GM12878 (cell line): Measurements from ENCODE around the gene RRP36. TPM values are rescaled to one million over a fixed set of nuclear protein-coding genes. Genes with fewer than 3 reads are reported as not detected.

Source experiments
- ATAC-seq: fragments of 200-7000 bp; cut with Tn5 transposase; 3 replicates; pipeline ENCODE4 v1.9.1; 2020; ENCODE audit warnings: mild to moderate bottlenecking, moderate library complexity
- BruUV-seq: library from RNA; stranded (reverse); fragments of 400-500 nt; replicated peaks from 2 replicates; lab custom pipeline; 2021; lab: Mats Ljungman, UMichigan
- CTCF ChIA-PET: fragments of 300-600 bp; sonication (Branson Sonifier 250); formaldehyde crosslinking; extraction: SDS; loops from one replicate; lab custom pipeline; 2021; ENCODE audit warnings: inconsistent platforms; lab: Yijun Ruan, JAX
- POLR2A ChIA-PET: fragments of 350-600 bp; formaldehyde crosslinking; extraction: SDS; loops from one replicate; lab custom pipeline; 2021; ENCODE audit warnings: inconsistent platforms; lab: Charles Lee
- RAD21 ChIA-PET: fragments of 300-600 bp; sonication (Branson Sonifier 250); formaldehyde crosslinking; loops from one replicate; lab custom pipeline; 2023; ENCODE audit warnings: antibody characterized with exemption; ENCODE audit not compliant: unreplicated experiment; lab: Charles Lee
- SMC1A ChIA-PET: fragments of 300-600 bp; sonication (Branson Sonifier 250); formaldehyde crosslinking; loops from one replicate; lab custom pipeline; 2023; ENCODE audit not compliant: unreplicated experiment, uncharacterized antibody; lab: Charles Lee
- DNase-seq: peaks from one replicate; pipeline ENCODE4 v3.0.0-alpha.2; 2011; ENCODE audit warnings: low read depth, low spot score
- FAIRE-seq: peaks from 3 replicates; lab custom pipeline; 2011; peaks lifted over from hg19 to GRCh38; lab: Jason Lieb, UNC
- H2AFZ ChIP-seq: 2 replicates; pipeline ENCODE4 v1.6.0; 2011; ENCODE audit warnings: low read depth, low read length, control low read depth; ENCODE audit not compliant: control insufficient read depth
- H3K27ac ChIP-seq: 2 replicates; pipeline ENCODE4 v1.5.1; 2011; ENCODE audit warnings: control low read depth; ENCODE audit not compliant: control insufficient read depth, insufficient read depth
- H3K27me3 ChIP-seq, 2 experiments: replicated peaks in 1 of 2; 2 replicates each; pipeline versions ENCODE4 v1.6.0 to v1.6.1; 2011; ENCODE audit warnings: low read length in 1 of 2; ENCODE audit not compliant: control insufficient read depth in 2 of 2, insufficient read depth in 2 of 2
- H3K36me3 ChIP-seq, 2 experiments: 2 replicates each; pipeline ENCODE4 v1.5.1; 2011; ENCODE audit warnings: low read length in 1 of 2; ENCODE audit not compliant: control insufficient read depth in 2 of 2, insufficient read depth in 2 of 2
- H3K4me1 ChIP-seq: 2 replicates; pipeline ENCODE4 v1.6.1; 2011; ENCODE audit warnings: mild to moderate bottlenecking, low read length, moderate library complexity, mixed read lengths; ENCODE audit not compliant: control insufficient read depth, insufficient read depth
- H3K4me2 ChIP-seq: 2 replicates; pipeline ENCODE4 v1.6.0; 2011; ENCODE audit warnings: control low read depth; ENCODE audit not compliant: control insufficient read depth, insufficient read depth
- H3K4me3 ChIP-seq: fragments of 200-600 bp; sonication (generic); 2 replicates; pipeline ENCODE4 v1.5.1; 2016
- H3K79me2 ChIP-seq: 2 replicates; pipeline ENCODE4 v1.6.0; 2011; ENCODE audit warnings: low read length; ENCODE audit not compliant: control insufficient read depth, insufficient read depth
- H3K9ac ChIP-seq: 2 replicates; pipeline ENCODE4 v1.8.0; 2011; ENCODE audit warnings: low read length, control low read depth, mixed read lengths; ENCODE audit not compliant: control insufficient read depth, insufficient read depth
- H3K9me3 ChIP-seq: replicated peaks from 3 replicates; pipeline ENCODE4 v1.5.1; 2011; ENCODE audit warnings: mild to moderate bottlenecking, low read length; ENCODE audit not compliant: control insufficient read depth, insufficient read depth
- H4K20me1 ChIP-seq: 2 replicates; pipeline ENCODE4 v1.6.0; 2011; ENCODE audit not compliant: control insufficient read depth, insufficient read depth
- BRCA1 ChIP-seq: IDR thresholded peaks from 2 replicates; pipeline ENCODE4 v1.6.1; 2011; ENCODE audit warnings: low read depth, low read length, improper control_type of control experiment
- CUX1 ChIP-seq: IDR thresholded peaks from 2 replicates; pipeline ENCODE4 v1.6.1; 2012; ENCODE audit warnings: improper control_type of control experiment, low read depth, low read length; ENCODE audit not compliant: insufficient replicate concordance
- JUND ChIP-seq: IDR thresholded peaks from 2 replicates; pipeline ENCODE4 v1.6.1; 2012; ENCODE audit warnings: low read depth, mild to moderate bottlenecking, low read length, improper control_type of control experiment, moderate library complexity
- KDM1A ChIP-seq: fragments of 200-600 bp; sonication (generic); IDR thresholded peaks from 2 replicates; pipeline ENCODE4 v1.6.1; 2016; ENCODE audit warnings: borderline replicate concordance
- POLR2AphosphoS2 ChIP-seq: IDR thresholded peaks from 2 replicates; pipeline ENCODE4 v1.6.1; 2011; ENCODE audit warnings: low read depth, mild to moderate bottlenecking, low read length, improper control_type of control experiment, moderate library complexity
- SIX5 ChIP-seq: IDR thresholded peaks from 2 replicates; pipeline ENCODE4 v1.6.1; 2011; ENCODE audit warnings: mild to moderate bottlenecking, low read depth, low read length, moderate library complexity; ENCODE audit not compliant: severe bottlenecking
- SMARCA5 ChIP-seq: fragments of 450-650 bp; IDR thresholded peaks from 2 replicates; pipeline ENCODE4 v1.6.1; 2017; ENCODE audit warnings: mild to moderate bottlenecking
- TCF12 ChIP-seq: IDR thresholded peaks from 2 replicates; pipeline ENCODE4 v1.6.1; 2011; ENCODE audit warnings: low read depth, mild to moderate bottlenecking, low read length
- ZBTB40 ChIP-seq: fragments of 450-650 bp; IDR thresholded peaks from 2 replicates; pipeline ENCODE4 v1.6.1; 2016; ENCODE audit warnings: mild to moderate bottlenecking, moderate library complexity, borderline replicate concordance
- ZNF384 ChIP-seq: IDR thresholded peaks from 2 replicates; pipeline ENCODE4 v1.6.1; 2012; ENCODE audit warnings: low read depth, mild to moderate bottlenecking, low read length, improper control_type of control experiment, borderline replicate concordance
- ZNF687 ChIP-seq: fragments of 450-650 bp; IDR thresholded peaks from 2 replicates; pipeline ENCODE4 v1.6.1; 2017; ENCODE audit warnings: mild to moderate bottlenecking, moderate library complexity
- WGBS: methylation state at CpG from one replicate; pipeline ENCODE4 v1.1.6; 2016; ENCODE audit warnings: low lambda C conversion rate; ENCODE audit not compliant: insufficient replicate concordance, insufficient coverage; ENCODE audit errors: missing lambda C conversion rate; 5-methylcytosine and 5-hydroxymethylcytosine counted together
- in situ Hi-C: fragments of 300-500 bp; cut with MboI; formaldehyde crosslinking; loops from 9 replicates; pipeline ENCODE4 v1.14.3; 2018; ENCODE audit warnings: mixed read lengths
- intact Hi-C: fragments of 100-400 bp; cut with micrococcal nuclease; formaldehyde crosslinking; loops from one replicate; pipeline ENCODE4 v1.14.2; 2022; ENCODE audit not compliant: unreplicated experiment
- polyA plus RNA-seq, 11 experiments: library from polyadenylated mRNA; depleted of rRNA in 4 of 11; unstranded in 6 of 11; stranded (reverse) in 5 of 11; fragments of >200 nt; fragmentation: Nextera tagmentation in 4 of 11; fragmentation: Illumina TruSeq in 1 of 11; extraction: Ambion mirVana in 4 of 11; extraction: Trizol in 1 of 11; gene quantifications; 1 replicate in 1 of 11; 2 replicates in 10 of 11; pipeline versions ENCODE4 v1.2.1 to v1.2.3, GENCODE V29; 2011 to 2016; ENCODE audit warnings: inconsistent platforms in 2 of 11, missing spikeins in 2 of 11, low read depth in 1 of 11
- total RNA-seq, 4 experiments: library from RNA; depleted of rRNA in 3 of 4; stranded (reverse); fragments of >200 nt in 3 of 4; fragmentation: Illumina TruSeq in 1 of 4; extraction: Trizol in 1 of 4; gene quantifications; 2 replicates each; pipeline versions ENCODE4 v1.2.1 to v1.2.3, GENCODE V29; 2013 to 2021

The RRP36 gene
- total and polyA plus RNA-seq, 10 of the 15 experiments (the other 5 are each of a cell fraction or from before 2014, with no cell fraction given) = 17.6 to 101 (median 69.7) TPM

- POLR2A ChIA-PET = interaction anchor here (0.7 kb wide), 2 partner anchors 172 to 230 kb away, joined by 3 to 5 read pairs; no protein-coding TSS in a partner anchor
- CTCF ChIA-PET = no interaction called here
- no peak for TF ChIP-seq POLR2AphosphoS2
- no peak for TF ChIP-seq ZNF384
- TF ChIP-seq CUX1 = no peak
- TF ChIP-seq SMARCA5 = no peak
- TF ChIP-seq BRCA1 = no peak
- TF ChIP-seq ZNF687 = no peak
- TF ChIP-seq KDM1A = no peak
- no peak for TF ChIP-seq JUND
- TF ChIP-seq ZBTB40 = no peak
- no peak for TF ChIP-seq TCF12
- no peak for TF ChIP-seq SIX5
Observed at GRCh38 chr6:42981836-42982235, 39.6 kb upstream of the RRP36 start.

More at GRCh38 chr6:42981836-42982235, 39.6 kb upstream of the RRP36 start:
- no peaks in the 10 kb centered on the region for H3K36me3 ChIP-seq
- SMC1A ChIA-PET = interaction anchor here (0.6 to 2.4 kb wide), 2 partner anchors 32 to 71 kb away, joined by 3 to 9 read pairs; partner anchors contain the start of genes KLHDC3 and MEA1
- H3K9ac ChIP-seq = no peak overlapping the region
- DNase-seq (no peak), FAIRE-seq (no peak), ATAC-seq (no peak)
- RAD21 ChIA-PET = no interaction called here
- H3K4me2 ChIP-seq = no peak overlapping the region
- no TSS peak for BruUV-seq
- no peak overlapping the region for H2AFZ ChIP-seq
- no peaks in the 10 kb centered on the region for H4K20me1 ChIP-seq
- no peaks in the 10 kb centered on the region for H3K27me3 ChIP-seq
- WGBS = 74% methylated on average over 5 of the region's 5 CpGs
- no peaks in the 10 kb centered on the region for H3K9me3 ChIP-seq
- intact Hi-C loops (no loop called here), in situ Hi-C loops (no loop called here)
- no peak overlapping the region for H3K27ac ChIP-seq
- H3K79me2 ChIP-seq = peaks cover 39% of the 10 kb centered on the region
- H3K4me3 ChIP-seq = no peak overlapping the region
- peaks cover 26% of the 10 kb centered on the region for H3K4me1 ChIP-seq
